OCI-M1 (cell line): ENCODE measurements around the gene IRF1.
A peak's percentile ranks its signal among the peaks of the same experiment; 100 is the strongest.
"Not testable (repeated sequence)": the region's sequence is repeated elsewhere in the genome, so short reads cannot be mapped to it uniquely, and the experiment has no call there.

ENCODE experiments used
- DNase-seq: peaks from one replicate; lab custom pipeline; 2025; lab: John Stamatoyannopoulos, UW

Gene IRF1

GRCh38 chr5:132487095-132487428 lies 3.5 kb downstream of the IRF1 start:
- DNase-seq: no peak

GRCh38 chr5:132486318-132487094 lies 4.1 kb downstream of the IRF1 start:
- no peak for DNase-seq

- DNase-seq: no peak
Measured at GRCh38 chr5:132485641-132486317, 4.8 kb downstream of the IRF1 start.

GRCh38 chr5:132484876-132485640 lies 5.5 kb downstream of the IRF1 start:
- DNase-seq: not testable (repeated sequence)

- no peak for DNase-seq
Measured at GRCh38 chr5:132484391-132484725, 6.2 kb downstream of the IRF1 start.

GRCh38 chr5:132483661-132484390 lies 6.7 kb downstream of the IRF1 start:
- DNase-seq: no peak

GRCh38 chr5:132483101-132483500 lies 7.5 kb downstream of the IRF1 start:
- DNase-seq: no peak

GRCh38 chr5:132481596-132482211 lies 8.9 kb downstream of the IRF1 start:
- peak; percentile 87 for DNase-seq

- DNase-seq: peak; percentile 87
Measured at GRCh38 chr5:132480893-132481595, 9.5 kb downstream of the IRF1 start.

- no peak for DNase-seq
Measured at GRCh38 chr5:132480546-132480892, 10.1 kb downstream of the IRF1 start.

GRCh38 chr5:132480042-132480441 lies 10.5 kb downstream of the IRF1 start:
- peak; percentile 72 for DNase-seq

- peak; percentile 67 for DNase-seq
Measured at GRCh38 chr5:132479111-132479951, 11.2 kb downstream of the IRF1 start.

- peak; percentile 68 for DNase-seq
Measured at GRCh38 chr5:132478366-132478871, 12.2 kb downstream of the IRF1 start.

- no peak for DNase-seq
Measured at GRCh38 chr5:132477784-132478365, 12.7 kb downstream of the IRF1 start.

GRCh38 chr5:132476876-132477781 lies 13.4 kb downstream of the IRF1 start:
- DNase-seq: no peak

GRCh38 chr5:132475987-132476875 lies 14.3 kb downstream of the IRF1 start:
- DNase-seq: no peak

GRCh38 chr5:132475497-132475882 lies 15.1 kb downstream of the IRF1 start:
- no peak for DNase-seq
